ENCODE results near the gene CDRT15L2. TPM values are rescaled to one million over a fixed set of nuclear protein-coding genes. Genes with fewer than 3 reads are reported as not detected.

CDRT15L2 gene
- total and polyA plus RNA-seq, 2 donors (not counting 3 experiments of a cell fraction or from before 2014, with no cell fraction given): not detected

- H3K9me1 ChIP-seq (replicated peaks; ENCODE audit: control insufficient read depth, extremely low read depth, insufficient read depth, low read length): no peaks in the 10 kb centered on the region
- H3K36me3 ChIP-seq (ENCODE audit: control insufficient read depth in 2 of 2, extremely low read depth in 1 of 2, insufficient read depth in 2 of 2, low read length in 2 of 2): no peaks in the 10 kb centered on the region
- no peaks in the 10 kb centered on the region for H3K9me3 ChIP-seq (replicated peaks; ENCODE audit: control insufficient read depth, insufficient read depth, low read length)
- no peaks in the 10 kb centered on the region for H3K4me1 ChIP-seq (ENCODE audit: control insufficient read depth, extremely low read depth, insufficient read depth, low read length)
- H3K9ac ChIP-seq (replicated peaks; ENCODE audit: extremely low read depth, insufficient read depth, low read length): no peak overlapping the region
- DNase-seq (ENCODE audit: low read depth, low spot score): no peak
- H4K20me1 ChIP-seq (replicated peaks; ENCODE audit: control insufficient read depth, extremely low read depth, insufficient read depth, low read length): no peaks in the 10 kb centered on the region
- H2AFZ ChIP-seq (ENCODE audit: low read depth, low read length): no peak overlapping the region
- no peak overlapping the region for H3K4me2 ChIP-seq (ENCODE audit: insufficient read depth, low read length)
- ChIA-PET CTCF (no interaction called here), POLR2A (no interaction called here)
- no peak overlapping the region for H3K4me3 ChIP-seq (replicated peaks in 1 of 3; ENCODE audit: insufficient read depth in 1 of 3, low read depth in 1 of 3, low read length in 3 of 3)
- no peak overlapping the region for H3K27ac ChIP-seq (ENCODE audit: insufficient read depth, low read depth, low read length)
- dilution Hi-C loops (cut with MboI; ENCODE audit: extremely low pct_ligation_motif_present, low sequenced_read_pairs) (no loop called here), intact Hi-C loops (cut with micrococcal nuclease) (no loop called here)
- H3K27me3 ChIP-seq (ENCODE audit: control insufficient read depth in 2 of 2, insufficient read depth in 2 of 2, low read length in 2 of 2): no peaks in the 10 kb centered on the region
- FAIRE-seq: no peak
- no peaks in the 10 kb centered on the region for H3K79me2 ChIP-seq (ENCODE audit: control insufficient read depth, insufficient read depth, low read length)
- TF ChIP-seq JUN (IDR thresholded peaks at IDR 0.05; ENCODE audit: borderline replicate concordance, insufficient read depth, insufficient read length, low read depth): no peak
- TF ChIP-seq EZH2 (IDR thresholded peaks at IDR 0.05; ENCODE audit: borderline replicate concordance, low read depth, low read length, severe bottlenecking): no peak
- no peak for TF ChIP-seq CTCF (IDR thresholded peaks at IDR 0.05; ENCODE audit: extremely low read depth in 1 of 2, insufficient read depth in 1 of 2, low read depth in 1 of 2, low read length in 2 of 2)
- no peak for TF ChIP-seq MYC (IDR thresholded peaks at IDR 0.05; ENCODE audit: low read depth, low read length)
- no peak for TF ChIP-seq GATA2 (IDR thresholded peaks at IDR 0.05; ENCODE audit: insufficient read depth, insufficient read length, low read depth, low read length)
- TF ChIP-seq POLR2AphosphoS5 (IDR thresholded peaks at IDR 0.05; ENCODE audit: insufficient read depth, low read depth, low read length): no peak
- TF ChIP-seq POLR2A (IDR thresholded peaks at IDR 0.05; ENCODE audit: low read depth, low read length): no peak
- no peak for TF ChIP-seq MAX (IDR thresholded peaks at IDR 0.05; ENCODE audit: insufficient read depth, insufficient read length)
- TF ChIP-seq FOS (IDR thresholded peaks at IDR 0.05; ENCODE audit: borderline replicate concordance, insufficient read depth, low read length): no peak
- no TSS peak for BruUV-seq (replicated peaks)
Measured at GRCh38 chr17:20613248-20613647, 33.7 kb downstream of the CDRT15L2 start.
